CD4-positive, alpha-beta T cell treated with Interleukin-4 for 1 hour (primary cell): ENCODE measurements around the gene MEGF6.

Source experiments
- DNase-seq, 2 donors: peaks; one replicate each; pipeline ENCODE4 v3.0.0-alpha.2; 2020 to 2022

MEGF6 gene

DNA sequence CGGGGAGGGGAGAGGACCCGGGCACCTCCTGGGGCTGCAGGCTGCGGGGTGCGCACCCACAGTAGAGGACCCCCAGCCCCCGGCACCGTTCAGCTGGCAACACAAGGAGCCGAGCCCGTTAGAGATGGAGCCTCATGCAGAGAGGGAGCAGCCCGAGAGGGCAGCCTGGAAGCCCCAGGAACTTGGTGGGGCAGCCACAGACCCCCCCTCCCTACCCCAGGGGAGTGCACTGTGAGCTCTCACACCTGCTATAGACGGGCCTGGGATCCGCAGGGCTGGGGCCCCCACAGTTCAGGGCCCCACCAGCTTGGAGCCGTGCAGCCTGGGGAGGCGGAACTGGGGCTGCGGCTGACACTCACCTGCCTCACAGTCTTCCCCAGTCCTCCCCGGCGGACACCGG is 109.9 kb downstream of the MEGF6 start:
- no peak for DNase-seq

DNA sequence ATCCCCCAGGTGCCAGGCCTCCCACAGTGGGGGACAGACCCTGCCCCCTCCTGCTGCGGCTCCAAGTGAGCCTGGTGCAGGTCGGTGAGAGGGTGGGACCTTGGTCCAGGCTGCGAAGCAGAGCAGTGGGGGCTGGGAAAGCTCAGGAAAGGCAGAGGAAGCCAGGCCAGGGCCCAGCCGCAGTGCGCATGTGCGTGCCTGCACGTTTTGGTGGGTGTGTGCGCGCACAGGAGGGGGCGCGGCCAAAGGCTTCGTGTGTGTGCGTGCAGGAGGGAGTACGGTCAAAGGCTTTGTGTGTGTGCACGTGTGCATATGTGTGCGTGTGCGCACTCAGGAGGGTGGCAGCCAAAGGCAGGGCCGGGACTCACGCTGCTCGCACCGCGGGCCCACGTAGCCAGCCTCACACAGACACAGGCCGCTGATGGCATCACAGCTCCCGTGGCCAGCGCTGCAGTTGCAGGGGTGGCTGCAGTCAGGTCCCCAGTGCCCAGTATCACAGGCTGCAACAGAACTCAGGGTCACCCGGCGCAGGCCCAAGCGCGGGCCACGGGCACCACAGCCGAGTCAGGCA is 111.0 kb downstream of the MEGF6 start:
- no peak for DNase-seq

DNA sequence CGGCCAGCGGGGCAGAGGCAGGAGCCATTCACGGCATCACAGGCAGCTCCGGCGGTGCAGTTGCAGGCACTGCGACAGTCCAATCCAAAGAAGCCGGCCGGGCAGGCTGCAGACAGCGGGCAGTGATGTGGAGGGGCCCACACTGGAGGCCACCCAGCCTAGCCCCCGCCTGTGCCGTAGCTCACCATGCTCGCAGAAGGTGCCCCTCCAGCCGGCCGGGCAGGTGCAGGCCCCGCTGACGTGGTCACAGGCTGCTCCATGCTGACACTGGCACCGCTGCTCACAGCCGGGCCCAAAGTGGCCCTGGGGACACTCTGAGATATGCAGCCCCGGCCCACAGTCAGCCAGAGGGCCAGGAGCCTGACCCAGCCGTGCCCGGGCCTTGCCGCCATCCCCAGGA is 111.7 kb downstream of the MEGF6 start:
- no peak for DNase-seq

DNA sequence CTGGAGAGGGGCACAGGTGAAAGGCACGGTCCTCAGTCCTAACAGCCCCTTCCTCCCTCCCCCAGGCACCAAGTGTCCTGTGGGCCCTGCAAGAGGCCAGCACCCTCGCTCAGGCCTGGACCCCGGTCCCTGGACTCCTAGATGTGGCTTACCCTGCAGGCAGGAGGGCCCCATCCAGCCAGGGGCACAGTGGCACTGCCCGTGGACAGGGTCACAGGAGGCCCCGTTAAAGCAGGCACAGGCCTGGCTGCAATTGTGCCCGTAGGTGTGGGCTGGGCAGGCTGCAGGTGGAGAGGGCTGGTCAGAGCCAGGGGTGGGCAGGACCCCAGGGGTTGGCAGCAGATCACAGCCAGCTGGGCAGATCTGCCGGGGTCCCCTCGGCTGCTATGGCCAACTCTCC is 112.3 kb downstream of the MEGF6 start:
- no peak for DNase-seq

DNA sequence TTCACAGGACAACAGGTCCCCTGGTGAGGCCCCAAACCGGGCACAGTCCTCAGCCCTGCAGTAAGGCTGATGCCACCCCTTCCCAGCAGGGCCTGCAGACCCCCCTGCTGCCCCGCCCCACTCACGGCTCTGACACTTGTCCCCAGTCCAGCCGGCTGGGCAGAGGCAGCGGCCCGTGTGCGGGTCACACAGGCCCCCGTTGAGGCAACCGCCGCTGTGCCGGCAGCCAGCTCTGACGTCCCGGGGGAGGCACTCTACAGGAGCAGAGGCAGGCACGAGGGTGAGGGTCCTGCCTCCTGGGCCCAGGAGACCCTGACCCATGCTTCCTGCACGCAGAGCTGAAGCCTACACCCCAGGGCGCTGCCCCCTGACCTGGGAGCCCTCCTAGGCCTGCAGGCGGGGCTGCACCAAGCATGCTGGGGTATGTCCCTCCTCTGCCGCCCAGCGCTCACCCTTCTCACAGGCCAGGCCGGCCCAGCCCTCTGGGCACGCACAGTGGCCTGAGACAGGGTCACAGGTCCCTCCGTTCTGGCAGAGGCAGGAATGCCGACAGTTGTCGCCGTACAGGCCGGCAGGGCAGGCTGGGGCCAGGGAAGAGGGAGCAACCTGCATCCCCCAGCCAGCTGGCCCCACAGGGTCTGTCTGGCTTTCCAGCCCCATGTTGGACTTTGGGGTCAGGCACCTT is 112.9 kb downstream of the MEGF6 start:
- no peak for DNase-seq

DNA sequence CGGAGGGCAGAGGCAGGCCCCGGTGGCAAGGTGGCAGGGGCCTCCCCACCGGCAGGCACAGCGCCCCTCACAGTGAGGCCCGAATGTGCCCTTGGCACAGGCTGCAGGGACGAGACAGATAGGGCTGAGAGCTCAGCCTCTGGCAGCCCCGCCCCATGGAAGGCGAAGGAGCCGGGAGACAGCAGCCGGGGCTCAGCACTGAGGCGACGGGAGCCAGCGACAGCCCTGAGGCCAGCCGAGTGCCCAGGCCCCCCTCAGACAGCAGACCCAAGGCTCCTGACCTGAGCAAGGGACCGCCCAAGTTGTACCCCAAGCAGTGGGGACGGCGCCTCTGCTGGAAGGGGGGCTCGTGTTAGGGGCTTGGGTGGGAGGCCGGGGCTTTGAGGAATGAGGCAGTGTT is 113.8 kb downstream of the MEGF6 start:
- DNase-seq = no peak

DNA sequence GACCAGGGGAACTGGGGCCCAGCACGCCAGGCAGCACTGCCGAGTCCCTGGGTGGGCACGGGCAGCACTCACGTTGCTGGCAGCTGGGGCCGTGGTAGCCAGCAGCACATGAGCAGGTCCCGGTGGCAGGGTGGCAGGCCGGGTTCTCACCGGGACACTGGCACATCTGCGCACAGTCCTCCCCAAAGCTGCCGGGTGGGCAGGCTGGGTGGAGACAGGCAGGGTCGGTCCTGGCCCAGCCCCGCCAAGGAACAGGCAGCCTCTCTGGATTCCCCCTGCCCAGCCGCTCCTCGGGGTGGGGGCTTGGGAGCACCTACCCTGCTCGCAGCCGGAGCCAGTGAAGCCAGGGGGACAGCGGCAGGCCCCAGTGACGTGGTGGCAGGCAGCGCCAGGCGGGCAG is 114.4 kb downstream of the MEGF6 start:
- no peak for DNase-seq

DNA sequence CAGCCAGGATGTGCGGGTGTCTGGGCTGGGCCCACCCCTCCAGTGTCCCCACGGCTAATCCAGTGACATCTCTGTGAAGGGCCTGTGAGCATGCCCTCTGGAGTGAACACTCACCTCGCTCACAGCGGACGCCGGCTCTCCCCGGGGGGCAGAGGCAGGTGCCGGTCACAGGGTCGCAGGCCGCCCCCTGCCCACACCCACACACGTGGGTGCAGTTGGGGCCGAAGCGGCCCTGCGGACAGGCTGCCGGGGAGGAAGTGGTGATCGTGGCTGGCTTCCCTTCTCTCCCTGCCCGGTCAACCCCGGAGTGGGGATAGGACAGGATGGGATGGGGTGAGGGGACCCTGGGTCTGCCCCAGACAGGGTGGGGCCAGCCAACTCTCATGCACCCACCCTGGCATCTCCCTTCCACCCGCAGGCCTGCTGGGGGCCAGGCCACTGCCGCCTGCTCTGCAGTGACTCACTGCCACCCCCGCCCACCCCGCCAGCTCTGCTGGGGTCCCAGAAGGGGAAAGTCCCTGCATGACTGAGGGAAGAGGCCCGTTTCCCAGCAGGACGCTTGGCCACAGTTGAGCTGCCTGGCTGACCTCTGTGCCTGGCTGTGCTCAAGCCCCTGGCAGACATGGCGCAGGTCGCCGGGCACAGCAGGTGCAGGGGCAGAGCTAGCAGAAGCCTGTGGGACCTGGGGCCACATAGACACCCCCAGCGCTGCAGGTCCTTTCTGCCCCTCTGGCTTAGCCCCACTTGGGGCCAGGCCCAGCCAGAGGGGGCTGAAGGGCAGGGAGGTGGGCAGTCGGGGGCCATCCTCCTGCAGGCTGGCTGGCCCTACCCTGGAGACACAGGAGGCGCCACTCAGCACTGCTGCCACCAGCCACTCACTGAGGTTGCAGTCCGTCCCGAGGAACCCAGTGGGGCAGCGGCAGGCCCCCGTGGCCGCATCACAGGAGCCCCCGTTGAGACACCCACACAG is 115.2 kb downstream of the MEGF6 start:
- no peak for DNase-seq

DNA sequence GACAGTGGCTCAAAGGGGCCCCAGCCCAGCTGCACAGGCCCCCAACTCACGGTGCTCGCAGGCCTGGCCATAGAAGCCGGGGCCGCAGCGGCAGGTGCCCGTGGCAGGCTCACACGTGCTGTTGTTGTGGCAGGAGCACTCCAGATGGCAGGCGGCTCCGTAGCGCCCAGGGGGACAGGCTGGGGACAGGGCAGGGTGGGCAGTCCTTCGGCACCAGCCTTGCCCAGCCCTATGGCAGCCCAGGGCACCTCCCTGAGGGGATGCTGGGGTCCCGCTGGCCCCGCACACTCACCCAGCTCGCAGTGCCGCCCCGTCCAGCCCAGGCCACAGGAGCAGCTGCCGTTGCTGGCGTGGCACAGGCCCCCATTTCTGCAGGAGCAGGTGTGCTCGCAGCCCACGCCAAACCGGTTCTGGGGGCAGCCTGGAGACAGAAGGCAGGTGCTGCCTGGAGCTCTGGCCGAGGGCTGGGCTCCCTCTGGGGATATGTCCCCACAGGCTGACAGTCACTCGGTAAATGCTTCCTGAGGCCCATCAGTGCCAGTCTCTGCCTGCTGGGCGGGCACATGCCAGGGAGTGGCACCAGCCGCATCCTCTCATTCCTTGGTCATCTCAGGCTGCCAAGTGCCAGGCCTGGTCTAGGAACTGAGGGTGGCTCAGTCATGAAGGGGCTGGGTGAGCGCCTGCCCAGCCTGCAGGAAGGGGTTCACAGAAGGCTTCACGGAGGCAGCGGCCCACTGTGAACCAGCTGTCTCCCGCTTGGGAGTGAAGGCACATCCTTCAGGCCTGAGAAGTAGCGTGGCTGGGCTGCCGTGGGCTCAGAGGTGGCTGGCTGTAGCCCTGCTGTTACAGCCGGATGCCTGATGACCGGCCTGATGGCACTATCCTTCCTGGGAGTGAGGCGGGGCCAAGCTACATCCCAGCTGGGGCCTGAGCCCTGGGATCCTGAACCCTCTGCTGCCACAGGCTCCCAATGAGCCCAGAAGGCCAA is 116.7 kb downstream of the MEGF6 start:
- no peak for DNase-seq

DNA sequence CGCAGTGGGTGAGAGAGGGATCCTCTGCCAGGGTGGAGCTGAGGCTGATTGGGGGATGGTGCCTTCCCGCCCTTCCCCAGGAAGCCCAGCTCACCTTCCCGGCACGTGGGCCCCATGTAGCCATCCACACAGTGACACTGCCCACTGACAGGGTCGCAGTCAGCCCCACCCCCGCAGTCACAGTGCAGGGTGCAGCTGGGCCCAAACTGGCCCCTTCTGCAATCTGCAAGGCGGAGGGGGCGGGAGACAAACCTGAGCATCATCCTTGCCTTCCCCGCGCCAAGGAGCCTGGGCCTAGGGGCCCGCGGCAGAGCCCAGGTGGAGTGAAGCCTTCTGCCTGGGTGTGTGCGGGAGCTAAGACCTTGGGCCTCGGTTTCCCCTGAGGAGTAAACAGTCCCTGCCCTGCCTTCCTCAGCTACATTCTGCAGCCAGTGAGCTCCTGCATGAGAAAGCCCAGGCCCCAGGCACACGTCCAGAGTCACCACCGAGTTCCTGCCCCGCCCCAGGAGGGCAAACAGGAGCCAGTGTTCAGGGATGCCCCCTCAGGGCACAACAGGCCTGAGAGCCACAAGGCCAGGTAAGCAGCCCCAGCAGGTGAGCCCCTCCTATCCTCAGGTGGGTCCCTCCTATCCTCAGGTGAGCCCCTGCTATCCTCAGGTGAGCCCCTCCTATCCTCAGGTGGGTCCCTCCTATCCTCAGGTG is 118.6 kb downstream of the MEGF6 start:
- DNase-seq = no peak

DNA sequence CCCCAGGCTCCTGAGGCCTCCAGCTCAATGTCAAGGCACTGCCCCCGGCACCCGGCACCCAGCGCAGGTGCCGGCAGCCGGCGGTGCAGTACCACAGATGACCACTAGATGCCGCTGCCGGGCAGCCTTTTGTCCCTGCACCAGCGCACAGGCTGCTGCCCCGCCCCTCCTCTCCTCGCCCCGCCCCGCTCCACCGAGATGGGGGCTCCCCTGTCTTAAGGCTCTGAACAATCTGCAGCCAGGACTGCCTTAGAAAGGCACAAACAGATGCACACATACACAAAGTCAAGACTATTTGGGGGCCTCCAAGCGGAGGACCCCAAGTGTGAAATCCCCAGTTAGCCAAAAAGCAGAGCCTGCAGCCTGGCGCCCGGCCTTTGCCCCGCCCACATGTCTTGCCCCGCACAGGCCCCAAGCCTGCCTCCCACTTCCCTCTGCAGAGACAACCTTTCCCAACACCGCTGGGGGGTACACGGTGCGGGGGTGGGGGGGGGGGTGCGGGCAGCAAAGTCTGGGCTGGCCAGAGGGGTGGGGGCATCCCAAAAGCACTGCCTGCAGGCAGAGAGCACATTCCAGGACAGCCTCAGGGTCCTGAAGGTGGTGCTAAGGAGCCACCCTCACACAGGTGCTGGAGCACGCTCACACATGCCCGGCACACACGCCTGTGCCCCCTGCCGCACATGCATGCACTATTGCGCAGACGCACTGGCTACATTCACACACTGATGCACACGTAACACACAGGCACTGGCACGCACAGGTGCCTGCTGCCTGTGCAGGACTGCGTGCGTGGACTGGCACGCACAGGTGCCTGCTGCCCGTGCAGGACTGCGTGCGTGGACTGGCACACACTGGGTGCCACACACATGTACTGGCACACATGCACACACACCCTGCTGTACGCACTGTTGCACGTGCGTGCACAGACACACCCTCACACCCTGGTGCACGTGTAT is 119.7 kb downstream of the MEGF6 start:
- peak; percentile 82 for DNase-seq

DNA sequence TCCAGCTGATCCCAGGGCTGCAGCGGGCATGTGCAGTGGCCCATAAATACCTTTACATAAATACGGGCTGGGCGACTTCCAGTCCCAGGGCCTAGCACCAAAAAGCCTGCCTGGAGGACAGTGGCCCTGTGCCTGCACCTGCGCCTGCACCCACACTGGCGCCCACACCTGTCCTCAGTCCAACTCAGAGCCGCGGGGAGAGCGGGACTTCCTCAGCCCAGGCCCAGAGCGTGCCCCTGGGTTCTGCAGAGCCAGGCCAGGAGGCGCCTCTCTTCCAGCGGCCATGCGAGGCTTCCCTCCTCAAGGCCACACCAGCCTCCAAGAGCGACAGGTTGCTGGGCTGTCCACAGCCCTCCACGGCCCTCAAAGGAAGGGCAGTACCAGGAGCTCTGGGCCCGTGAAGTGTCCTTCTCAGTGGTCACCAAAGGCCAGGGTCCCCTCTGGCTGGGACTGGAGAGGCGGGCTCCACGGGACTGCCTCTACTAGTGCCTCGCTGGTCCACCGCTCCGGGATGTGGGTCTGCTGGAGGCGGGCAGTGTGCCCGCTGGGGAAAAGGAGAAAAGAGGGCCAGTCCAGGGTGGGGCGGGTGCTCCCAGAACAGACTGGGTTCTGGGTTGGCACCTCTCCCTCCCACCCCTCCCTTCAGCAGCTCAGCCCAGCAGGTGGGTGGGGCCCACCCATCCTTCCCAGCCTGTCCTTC is 121.1 kb downstream of the MEGF6 start:
- DNase-seq = no peak

DNA sequence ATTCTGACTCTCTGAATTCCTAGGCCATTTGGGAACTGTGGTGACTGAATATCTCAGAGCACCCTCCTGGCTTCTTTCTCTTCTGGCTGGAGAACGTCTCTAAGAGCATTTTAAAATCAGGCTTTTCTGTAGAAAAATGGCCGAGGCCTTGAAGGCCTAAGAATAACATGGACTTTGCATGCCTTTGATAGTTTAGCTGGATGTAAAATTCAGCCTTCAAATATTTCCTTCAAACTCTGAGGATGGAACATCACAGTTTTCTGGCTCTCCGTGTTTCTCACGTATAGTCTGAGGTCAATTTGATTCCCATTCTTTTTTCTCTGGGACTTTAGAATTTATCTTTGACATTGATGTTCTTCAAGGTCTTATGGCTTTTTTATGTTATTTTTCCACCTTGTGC is 122.9 kb downstream of the MEGF6 start:
- DNase-seq = no peak

DNA sequence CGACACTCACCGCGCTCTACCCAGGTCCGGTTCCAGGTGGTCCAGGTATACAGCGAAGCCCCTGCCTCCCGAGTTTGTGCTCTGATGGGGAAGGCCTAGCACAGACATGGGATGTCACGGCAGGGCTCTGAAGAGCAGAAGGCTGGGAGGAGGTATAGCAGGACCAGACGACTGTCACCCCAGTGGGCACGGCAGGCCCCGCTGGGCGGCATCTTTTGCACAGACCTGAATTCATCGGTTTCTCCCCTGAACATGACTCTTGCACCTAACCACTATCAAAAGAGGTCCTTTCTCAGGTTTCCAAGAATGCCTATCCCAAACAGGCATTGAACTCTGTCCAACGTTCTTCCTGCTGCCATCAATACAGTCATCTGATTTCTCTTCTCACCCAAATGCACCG is 126.3 kb downstream of the MEGF6 start:
- DNase-seq = no peak

DNA sequence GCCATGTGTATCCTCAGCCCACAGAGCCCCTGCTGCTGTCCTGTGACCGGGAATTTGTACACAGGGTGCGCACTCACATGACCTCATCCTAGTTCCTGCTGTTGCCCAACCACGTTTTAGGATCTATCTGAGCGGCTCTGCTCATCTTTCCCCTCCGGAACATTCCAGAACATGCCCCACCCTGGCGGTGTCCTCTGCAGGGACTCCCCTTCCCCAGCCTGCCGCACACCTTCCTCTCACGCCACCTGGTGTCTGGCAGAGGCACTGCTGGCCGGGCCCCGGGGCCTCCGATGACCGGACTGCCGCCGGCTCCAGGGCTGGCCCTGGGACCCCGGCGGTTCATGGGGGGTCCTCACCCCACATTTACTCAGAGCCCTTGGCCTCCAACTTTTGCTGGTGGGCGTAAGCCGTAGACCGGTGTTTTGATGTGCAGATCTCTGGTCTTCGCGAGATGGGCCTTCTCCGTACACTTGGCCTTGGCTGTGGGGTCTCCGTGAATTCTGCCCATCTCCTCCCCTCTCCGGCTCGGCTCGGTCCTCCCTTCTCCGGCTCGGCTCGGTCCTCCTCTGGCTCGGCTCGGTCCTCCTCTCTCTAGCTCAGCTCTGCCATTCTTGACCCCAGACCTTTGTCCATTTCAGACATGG is 127.4 kb downstream of the MEGF6 start:
- peak; percentile 28 to 35 for DNase-seq

DNA sequence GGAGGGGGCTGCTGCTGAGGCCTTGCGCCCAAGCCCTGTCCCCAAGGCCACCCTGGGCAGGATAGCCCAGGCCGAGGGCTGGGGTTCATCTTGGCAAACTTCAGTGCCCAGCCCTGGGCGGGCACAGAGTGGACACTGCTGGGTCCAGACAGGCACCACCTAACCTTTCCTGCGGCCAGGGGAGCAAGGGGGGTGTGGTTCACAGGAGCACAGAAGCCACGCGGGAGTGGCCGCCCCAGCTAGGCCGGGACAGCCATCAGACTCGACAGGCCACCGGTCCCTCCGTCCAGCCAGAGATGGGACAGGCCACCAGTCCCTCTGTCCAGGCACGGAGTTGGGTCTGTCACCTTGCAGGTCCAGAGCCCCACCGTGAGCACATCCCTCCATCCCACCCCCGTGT is 127.9 kb downstream of the MEGF6 start:
- no peak for DNase-seq

DNA sequence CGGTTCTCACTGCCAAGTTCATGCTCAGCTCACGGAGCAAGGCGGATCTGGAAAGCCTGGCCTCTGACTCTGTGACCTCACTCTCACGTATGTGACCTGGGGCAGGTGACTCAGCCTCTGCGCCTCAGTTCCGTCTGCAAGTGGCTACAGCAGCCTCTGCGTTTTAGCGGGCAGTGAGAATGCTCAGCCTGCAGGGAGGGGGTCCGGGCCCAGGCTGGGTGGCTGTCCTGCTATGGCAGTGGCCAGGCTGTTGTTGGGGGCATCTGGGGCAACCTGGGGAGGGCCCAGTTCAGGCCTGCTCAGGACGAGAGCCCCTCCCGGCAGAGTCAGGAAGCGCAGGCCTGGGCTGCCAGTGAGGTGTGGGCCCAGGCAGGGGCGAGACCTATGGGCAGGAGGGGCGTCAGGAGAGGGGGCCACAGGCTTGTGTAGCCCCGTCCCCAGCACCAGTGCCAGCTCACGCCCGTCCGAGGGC is 128.9 kb downstream of the MEGF6 start:
- DNase-seq = no peak

DNA sequence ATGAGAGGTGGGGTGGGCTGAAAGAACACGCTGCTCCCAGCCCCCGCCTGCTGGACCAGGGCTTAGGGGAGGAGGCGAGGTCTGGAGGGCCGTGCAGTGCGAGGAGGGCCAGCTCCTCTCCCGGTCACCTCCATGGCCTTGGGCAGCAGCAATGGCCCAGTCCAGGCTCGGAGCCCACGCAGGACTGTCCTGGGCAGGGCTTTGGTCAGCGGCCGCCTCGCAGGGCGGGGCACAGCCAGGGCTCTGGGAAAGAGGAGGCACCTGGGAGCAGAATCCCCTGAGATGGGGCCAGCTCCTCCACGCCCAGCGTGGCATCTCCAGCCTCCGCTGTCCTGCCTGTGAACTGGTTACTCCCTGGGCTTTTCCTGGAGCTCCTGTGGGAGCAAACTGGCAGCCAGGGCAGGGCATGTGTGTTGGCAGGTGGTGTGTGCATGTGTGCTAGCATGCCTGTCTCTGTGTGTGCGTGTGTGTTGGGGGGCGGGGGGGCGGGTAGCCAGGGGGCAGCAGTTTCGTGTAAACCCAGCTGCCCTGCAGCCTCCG is 129.4 kb downstream of the MEGF6 start:
- no peak for DNase-seq

DNA sequence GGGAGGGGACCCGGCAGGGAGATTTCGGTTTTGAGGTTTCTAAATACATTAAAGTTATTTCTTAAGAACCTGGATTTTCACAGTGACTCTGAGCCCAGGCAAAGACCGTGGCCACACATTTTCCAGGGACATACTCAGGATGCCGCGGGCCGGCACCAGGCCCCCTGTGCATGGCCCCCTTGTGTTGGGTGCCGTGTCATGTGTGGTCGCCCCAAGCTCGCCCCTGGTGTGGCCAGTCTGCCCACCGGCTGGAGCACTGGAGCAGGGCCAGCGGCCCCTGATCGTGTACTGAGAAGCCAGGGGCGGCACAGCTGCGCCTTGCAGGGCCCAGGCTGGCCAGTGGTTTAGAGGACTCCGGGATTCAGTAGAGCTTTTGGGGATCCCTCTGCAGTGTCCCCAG is 130.3 kb downstream of the MEGF6 start:
- no peak for DNase-seq
